A673 (cell line): Measurements from ENCODE around the gene CUL1. TPM values are rescaled to one million over a fixed set of nuclear protein-coding genes. Genes with fewer than 3 reads are reported as not detected.

ENCODE experiments used
- BruUV-seq: library from RNA; stranded (reverse); fragments of 400-500 nt; replicated peaks from 2 replicates; lab custom pipeline; 2021; lab: Mats Ljungman, UMichigan
- CTCF ChIA-PET: fragments of 300-600 bp; sonication (Branson Sonifier 250); formaldehyde crosslinking; loops from one replicate; lab custom pipeline; 2022; ENCODE audit warnings: antibody characterized with exemption; lab: Charles Lee
- POLR2A ChIA-PET: fragments of 300-600 bp; sonication (Branson Sonifier 250); formaldehyde crosslinking; loops from one replicate; lab custom pipeline; 2022; ENCODE audit warnings: antibody characterized with exemption; ENCODE audit not compliant: low non-redundant PET; lab: Charles Lee
- DNase-seq: peaks from one replicate; pipeline ENCODE4 v3.0.0-alpha.2; 2015; ENCODE audit warnings: low spot score
- H3K27ac ChIP-seq: fragments of 200-600 bp; sonication (generic); 2 replicates; pipeline ENCODE4 v1.5.1; 2016; ENCODE audit warnings: mixed run types, low read depth, mild to moderate bottlenecking, mixed read lengths, antibody characterized with exemption, low read length; ENCODE audit not compliant: poor library complexity, severe bottlenecking
- H3K27me3 ChIP-seq: fragments of 200-600 bp; sonication (generic); replicated peaks from 2 replicates; pipeline ENCODE4 v1.6.1; 2017; ENCODE audit warnings: mixed run types, low read depth, mild to moderate bottlenecking, mixed read lengths, antibody characterized with exemption, low read length; ENCODE audit not compliant: insufficient read depth, poor library complexity
- H3K36me3 ChIP-seq: fragments of 200-600 bp; sonication (generic); 2 replicates; pipeline ENCODE4 v1.6.1; 2016; ENCODE audit warnings: mixed run types, mild to moderate bottlenecking, mixed read lengths, antibody characterized with exemption, low read length; ENCODE audit not compliant: insufficient read depth, poor library complexity, severe bottlenecking
- H3K4me1 ChIP-seq: fragments of 200-600 bp; sonication (generic); 2 replicates; pipeline ENCODE4 v1.6.1; 2017; ENCODE audit warnings: mixed run types, mild to moderate bottlenecking, mixed read lengths, antibody characterized with exemption, low read length; ENCODE audit not compliant: insufficient read depth, poor library complexity, severe bottlenecking
- H3K4me3 ChIP-seq: fragments of 200-600 bp; sonication (generic); 2 replicates; pipeline ENCODE4 v1.5.1; 2016; ENCODE audit warnings: low read depth, mixed run types, mild to moderate bottlenecking, mixed read lengths, low read length; ENCODE audit not compliant: poor library complexity, severe bottlenecking
- H3K9me3 ChIP-seq: fragments of 200-600 bp; sonication (generic); 2 replicates; pipeline ENCODE4 v1.6.1; 2016; ENCODE audit warnings: mixed run types, low read depth, mild to moderate bottlenecking, mixed read lengths, antibody characterized with exemption, low read length; ENCODE audit not compliant: poor library complexity, severe bottlenecking
- CTCF ChIP-seq: fragments of 300-800, 200-600 bp; sonication (generic); conservative IDR thresholded peaks from 2 replicates; pipeline ENCODE4 v1.5.1; 2017; ENCODE audit warnings: low read depth, mild to moderate bottlenecking, antibody characterized with exemption, low read length, moderate library complexity, mixed read lengths
- EZH2 ChIP-seq: fragments of 200-600 bp; sonication (generic); IDR thresholded peaks from 2 replicates; pipeline ENCODE4 v1.6.1; 2017; ENCODE audit warnings: borderline replicate concordance, low read depth, mild to moderate bottlenecking, mixed read lengths, antibody characterized with exemption, low read length; ENCODE audit not compliant: poor library complexity, severe bottlenecking
- intact Hi-C: fragments of 100-400 bp; cut with micrococcal nuclease; formaldehyde crosslinking; loops from one replicate; pipeline ENCODE4 v1.10.0; 2022; ENCODE audit not compliant: unreplicated experiment
- total RNA-seq: library from RNA; stranded (reverse); gene quantifications from 2 replicates; pipeline ENCODE4 v1.2.3, GENCODE V29; 2021

Gene CUL1
- total RNA-seq, 1 experiment from 2014 or later: 75.5 TPM

- CTCF ChIA-PET: no interaction called here
- H3K36me3 ChIP-seq: peaks cover 87% of the 10 kb centered on the region
These were observed 107.5 kb downstream of the CUL1 start for GRCh38 chr7:148806187-148806586.

GRCh38 chr7:148807436-148807835 is 108.7 kb downstream of the CUL1 start:
- no peaks in the 10 kb centered on the region for H3K27me3 ChIP-seq
- POLR2A ChIA-PET: no interaction called here
- CTCF ChIA-PET: interaction anchor here (0.6 kb wide), 1 partner anchor 200 kb away, joined by 5 read pairs; no protein-coding TSS in a partner anchor
- H3K9me3 ChIP-seq: no peaks in the 10 kb centered on the region
- DNase-seq: no peak
- TF ChIP-seq CTCF (no peak), EZH2 (no peak)
- BruUV-seq: no TSS peak
- H3K4me3 ChIP-seq: no peak overlapping the region
- H3K36me3 ChIP-seq: peaks cover 88% of the 10 kb centered on the region
- intact Hi-C loops: loop anchor here (10.0 kb wide), 1 partner anchor 157 kb away; no protein-coding TSS in a partner anchor
- H3K4me1 ChIP-seq: no peaks in the 10 kb centered on the region
- no peak overlapping the region for H3K27ac ChIP-seq

More at GRCh38 chr7:148806187-148806586, 107.5 kb downstream of the CUL1 start:
- H3K27ac ChIP-seq: no peak overlapping the region
- no peak overlapping the region for H3K4me3 ChIP-seq
- H3K9me3 ChIP-seq: no peaks in the 10 kb centered on the region
- H3K27me3 ChIP-seq: no peaks in the 10 kb centered on the region
- intact Hi-C loops: loop anchor here (10.0 kb wide), 1 partner anchor 159 kb away; no protein-coding TSS in a partner anchor
- TF ChIP-seq EZH2: no peak
- TF ChIP-seq CTCF: no peak
- DNase-seq: no peak
- H3K4me1 ChIP-seq: no peaks in the 10 kb centered on the region
- no TSS peak for BruUV-seq
- POLR2A ChIA-PET: no interaction called here

DNA sequence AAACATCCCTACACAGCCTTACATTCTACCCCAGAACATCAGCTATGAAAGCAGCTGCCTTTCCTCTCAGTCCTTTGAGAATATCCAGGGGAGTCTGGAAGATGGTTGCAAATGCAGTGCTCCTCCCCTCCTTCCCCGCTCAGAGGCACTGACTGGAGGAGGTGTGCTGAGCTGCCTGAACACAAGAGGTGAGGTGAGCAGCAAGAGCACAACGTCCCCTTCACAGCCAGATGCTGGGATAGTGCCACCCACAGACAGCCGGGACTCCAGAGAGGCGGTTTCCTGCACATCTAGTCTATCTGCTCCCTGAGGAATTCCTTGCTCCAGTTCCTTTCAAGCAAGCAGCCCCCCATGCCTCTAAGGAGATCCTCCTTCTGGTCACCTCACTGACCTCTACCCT is 111.2 kb downstream of the CUL1 start:
- ChIA-PET CTCF (no interaction called here), POLR2A (interaction anchor here (0.9 kb wide), 1 partner anchor 221 kb away, joined by 4 read pairs; no protein-coding TSS in a partner anchor)
- intact Hi-C loops: loop anchor here (10.0 kb wide), 1 partner anchor 155 kb away; no protein-coding TSS in a partner anchor
- BruUV-seq: no TSS peak
- Histone ChIP-seq H3K27me3 (no peaks in the 10 kb centered on the region), H3K27ac (no peak overlapping the region), H3K4me3 (no peak overlapping the region), H3K9me3 (no peaks in the 10 kb centered on the region), H3K36me3 (peaks cover 100% of the 10 kb centered on the region), H3K4me1 (no peaks in the 10 kb centered on the region)
- no peak for TF ChIP-seq EZH2
- no peak for TF ChIP-seq CTCF
- no peak for DNase-seq
